C1 segment of cervical spinal cord (tissue), 14 donors: Measurements from ENCODE around the gene CACNA2D2.
A peak's percentile ranks its signal among the peaks of the same experiment; 100 is the strongest.

Source experiments
- DNase-seq, 14 donors: peaks; one replicate each; lab custom pipeline; 2025; lab: John Stamatoyannopoulos, UW

The CACNA2D2 gene

DNA sequence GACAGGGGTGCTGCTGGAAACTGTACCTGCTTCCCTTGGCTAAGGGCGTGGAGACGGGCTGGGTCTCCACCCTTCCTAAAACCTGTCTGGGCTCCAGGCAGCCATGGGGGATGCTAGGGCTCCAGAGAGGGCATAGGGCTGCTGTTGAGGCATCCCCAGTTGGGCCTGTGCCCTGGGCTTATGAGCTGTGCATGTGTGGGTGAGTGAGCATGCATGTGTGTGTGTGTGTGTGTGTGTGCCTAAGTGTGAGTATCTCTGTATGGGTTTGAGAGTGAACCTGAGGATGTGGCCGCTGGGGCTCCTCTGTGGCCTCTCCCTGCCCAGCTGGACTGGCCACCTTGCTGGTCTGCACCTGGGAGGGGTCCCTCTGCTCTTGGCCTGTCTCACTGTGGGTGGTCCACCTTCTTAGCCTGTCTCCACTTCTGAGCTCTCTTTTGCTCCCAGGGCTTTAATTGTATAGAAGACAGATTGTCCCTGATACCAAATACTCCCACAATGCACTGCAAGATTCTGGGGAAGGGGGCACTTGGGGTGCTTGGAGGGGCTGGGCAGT is 132.2 kb downstream of the CACNA2D2 start:
- no peak for DNase-seq

DNA sequence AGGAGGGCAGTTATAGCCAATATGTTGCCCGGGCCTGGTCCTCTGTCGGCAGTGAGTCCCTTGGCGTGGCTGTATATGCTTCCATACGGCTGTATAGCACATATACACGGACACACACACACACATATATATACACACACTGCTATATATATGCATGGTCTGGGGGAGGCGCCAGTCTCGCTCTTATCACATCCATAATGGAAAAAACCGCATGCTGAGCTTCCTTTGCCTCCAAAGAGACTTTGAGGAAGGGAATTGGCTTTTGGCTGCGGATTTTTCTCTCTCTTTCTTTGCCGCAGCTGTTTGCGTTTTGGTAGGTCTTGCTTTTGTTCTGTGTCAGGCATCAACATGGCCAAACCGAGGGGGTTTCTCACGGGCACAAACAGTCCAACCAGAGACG is 132.8 kb downstream of the CACNA2D2 start:
- no peak for DNase-seq

DNA sequence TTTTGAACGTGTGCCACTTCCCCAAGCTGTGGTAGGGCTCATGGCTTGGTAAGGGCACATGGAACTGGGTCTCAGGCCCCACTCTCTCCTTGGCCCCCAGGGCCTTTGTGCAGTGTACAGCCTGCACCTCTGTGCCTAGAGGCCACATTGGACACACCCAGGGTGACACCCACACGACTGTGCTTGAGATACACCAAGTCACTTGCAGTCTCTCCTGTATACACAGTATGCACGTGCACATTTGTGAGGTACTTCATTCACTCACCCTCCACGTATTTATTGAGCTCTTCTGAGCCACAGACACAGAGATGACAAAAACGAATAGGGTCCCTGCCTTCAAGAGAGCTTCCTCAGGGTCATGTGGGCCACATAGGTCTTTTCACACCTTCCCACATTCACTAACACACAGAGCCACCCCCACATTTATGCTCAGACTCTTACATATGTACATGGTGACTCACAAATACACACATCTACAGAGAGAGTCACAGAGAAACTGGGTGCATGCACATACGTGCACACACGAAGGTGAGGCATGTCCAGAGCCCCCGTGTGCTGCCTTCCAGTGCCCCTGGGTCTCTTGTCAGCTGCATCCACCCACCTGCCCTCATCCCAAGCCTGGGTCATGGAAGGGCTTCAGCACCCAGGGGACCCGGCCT is 134.3 kb downstream of the CACNA2D2 start:
- DNase-seq, result no peak

DNA sequence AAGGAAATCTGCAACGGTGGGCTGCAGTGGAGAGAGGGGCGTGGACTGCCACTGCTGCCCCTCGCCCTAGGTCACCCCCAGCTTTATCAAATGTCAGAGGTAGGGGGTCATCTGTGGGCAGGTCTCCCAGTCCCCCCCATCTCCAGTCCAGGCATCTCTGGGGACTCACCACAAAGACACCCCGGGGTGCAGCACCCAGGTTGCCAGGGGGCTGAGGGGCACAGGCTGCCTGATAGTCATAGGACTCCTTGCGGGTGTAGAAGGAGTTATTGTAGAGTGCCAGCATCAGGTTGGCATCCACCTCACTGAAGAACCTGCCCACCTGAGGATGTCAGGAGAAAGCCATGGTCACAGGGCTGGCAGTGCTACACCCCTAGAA is 137.6 kb downstream of the CACNA2D2 start:
- DNase-seq, result no peak

DNA sequence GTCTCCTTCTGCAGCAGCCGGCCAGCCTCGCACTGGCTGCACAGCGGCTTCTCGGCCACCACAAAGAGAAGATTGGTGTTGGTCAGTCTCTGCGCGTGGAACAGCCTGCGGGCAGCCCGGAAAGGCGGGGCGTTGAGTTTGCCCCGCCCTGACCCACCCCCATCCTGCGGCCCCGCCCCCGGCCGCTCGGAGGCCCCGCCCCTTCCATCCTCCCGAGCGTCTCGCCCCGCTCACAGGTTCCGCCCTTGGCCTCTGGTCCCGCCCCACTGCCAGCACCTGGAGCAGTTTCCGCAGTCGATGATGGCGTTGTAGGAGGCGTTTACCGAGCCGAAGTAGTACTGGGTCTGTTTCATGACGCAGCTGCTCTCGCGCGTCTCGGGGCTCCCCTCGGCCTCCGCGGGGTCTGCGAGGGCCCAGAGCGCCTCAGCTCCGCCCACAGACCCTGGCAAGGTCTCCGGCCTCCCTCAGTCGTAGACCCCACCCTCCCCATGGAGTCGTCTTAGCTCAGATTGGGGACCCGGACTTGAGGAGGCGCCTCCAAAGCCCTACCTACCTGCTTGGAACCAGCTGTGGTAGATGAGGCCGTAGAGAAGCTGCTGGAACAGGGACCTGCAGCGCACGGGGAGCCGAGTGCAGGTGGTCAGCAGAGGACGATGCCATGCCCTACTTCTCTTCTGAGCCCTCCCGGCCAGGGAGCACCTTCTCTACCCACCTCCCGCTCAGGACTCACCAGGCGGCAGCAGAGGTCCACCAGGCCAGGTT is 138.2 kb downstream of the CACNA2D2 start:
- DNase-seq, result peak in 11 of 14 donors; percentile 6 to 64 (median 33)

DNA sequence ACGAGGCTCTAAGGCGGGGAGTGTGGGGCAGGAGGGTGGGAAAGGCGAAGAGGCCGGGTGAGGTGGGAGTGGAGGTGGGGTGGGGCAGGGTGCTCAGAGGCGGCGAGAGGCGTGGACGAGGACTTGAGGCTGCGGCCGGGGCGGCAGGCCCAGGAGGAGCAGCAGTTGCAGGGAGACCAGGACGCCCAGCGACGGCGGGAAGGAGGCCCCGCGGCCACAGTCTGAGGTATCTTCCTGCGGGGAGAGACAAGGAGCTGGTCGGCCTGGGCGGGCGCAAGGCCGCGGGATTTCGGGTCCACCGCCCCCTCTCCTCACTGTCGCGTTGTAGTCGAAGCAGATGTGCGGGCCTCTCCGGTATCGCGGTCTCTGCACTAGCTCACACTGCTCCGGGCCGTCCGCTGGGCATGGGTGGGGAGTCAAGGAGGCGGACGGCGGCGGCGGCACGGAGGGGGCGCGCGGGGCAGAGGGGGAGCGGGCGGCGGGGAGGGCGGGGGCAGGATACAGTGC is 138.8 kb downstream of the CACNA2D2 start:
- DNase-seq, result no peak

DNA sequence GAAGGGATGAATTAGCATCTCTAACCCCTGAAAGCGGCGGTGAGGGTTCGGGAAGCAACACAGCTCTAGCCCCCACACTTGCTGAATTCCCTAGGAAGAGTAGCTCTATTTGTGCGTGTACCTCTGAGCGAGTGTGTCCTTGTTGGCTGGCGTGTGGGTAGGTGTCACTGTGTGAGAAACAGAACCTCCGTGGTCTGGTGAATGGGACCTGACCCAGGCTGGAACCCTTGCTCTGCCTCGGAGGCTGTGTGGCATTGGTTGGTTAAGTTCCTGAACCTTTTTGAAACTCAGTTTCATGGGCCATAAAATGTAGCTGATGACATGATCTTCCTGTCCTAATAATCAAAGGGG is 143.7 kb downstream of the CACNA2D2 start:
- DNase-seq, result no peak

DNA sequence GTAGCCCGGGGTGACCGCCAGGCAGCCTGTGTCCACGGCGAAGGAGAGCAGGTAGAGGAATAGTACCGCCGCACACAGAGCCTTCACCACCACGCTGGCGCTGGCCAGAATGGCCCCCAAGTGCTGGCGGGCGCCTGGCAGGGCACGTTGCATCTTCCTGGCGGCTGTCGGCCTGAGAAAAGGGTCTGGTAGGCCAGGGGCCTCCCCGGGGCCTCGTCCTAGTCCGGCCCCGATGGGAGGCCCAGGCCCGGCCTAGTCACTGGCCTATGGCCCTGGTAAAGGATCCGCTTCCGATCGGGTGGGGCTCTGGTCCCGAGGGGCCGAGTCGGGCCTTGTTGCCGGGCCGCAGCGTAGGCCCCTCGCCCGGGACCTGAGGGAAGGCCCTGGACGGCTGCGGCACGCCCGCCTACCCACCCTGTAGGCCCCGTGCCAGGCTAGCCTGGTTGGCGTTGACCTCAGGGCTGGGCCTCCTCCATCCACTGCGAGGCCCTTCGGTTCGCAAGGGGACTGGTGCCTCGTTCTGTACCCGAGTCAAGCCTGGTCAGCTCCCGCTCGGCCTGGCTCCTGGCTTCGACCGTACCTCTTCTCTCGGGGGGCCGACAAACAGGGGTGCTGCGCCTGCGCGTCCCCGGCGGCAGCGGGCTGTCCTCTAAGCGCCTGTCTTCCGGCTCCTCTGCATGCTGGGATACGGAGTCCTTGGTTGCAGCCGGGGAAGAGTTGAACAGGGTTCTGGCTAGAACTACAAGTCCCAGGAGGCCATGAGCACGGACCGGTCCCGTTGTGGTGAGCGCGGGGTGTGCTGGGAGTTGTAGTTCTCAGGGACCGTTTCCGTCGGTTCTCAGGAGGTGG is 144.3 kb downstream of the CACNA2D2 start, which contains the start of gene TMEM115:
TSS of gene TMEM115 (minus strand) at position 611 of the 849 bp plus-strand sequence. CDS start at position 153, 458 bp downstream.
- peak; percentile 58 to 100 (median 97) for DNase-seq

DNA sequence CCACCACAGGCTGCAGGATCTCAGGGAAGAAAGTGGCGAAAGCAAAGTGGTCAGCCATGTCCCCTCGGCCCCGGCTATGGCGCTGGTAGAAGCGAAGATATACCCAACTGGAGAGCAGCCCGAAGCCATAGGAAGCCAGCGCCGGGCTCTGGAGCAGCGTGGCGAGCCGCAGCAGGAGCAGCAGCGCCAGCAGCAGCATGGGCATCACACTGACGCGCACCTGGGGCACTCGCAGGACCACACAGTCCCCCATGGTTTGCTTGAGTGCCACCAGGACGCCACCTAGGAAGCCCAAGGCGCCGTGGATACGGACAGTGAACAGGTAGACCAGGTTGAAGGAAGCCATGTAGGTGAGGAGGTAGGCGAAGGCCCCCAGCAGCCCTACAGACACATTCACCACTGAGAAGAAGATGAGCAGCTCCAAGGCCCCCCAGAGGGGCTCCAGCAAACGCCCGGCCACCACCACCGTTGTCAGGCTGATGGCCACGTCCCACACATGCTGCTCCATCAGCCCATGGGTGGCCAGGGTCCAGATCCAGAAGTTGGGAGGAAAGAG is 145.0 kb downstream of the CACNA2D2 start:
- DNase-seq, result no peak

DNA sequence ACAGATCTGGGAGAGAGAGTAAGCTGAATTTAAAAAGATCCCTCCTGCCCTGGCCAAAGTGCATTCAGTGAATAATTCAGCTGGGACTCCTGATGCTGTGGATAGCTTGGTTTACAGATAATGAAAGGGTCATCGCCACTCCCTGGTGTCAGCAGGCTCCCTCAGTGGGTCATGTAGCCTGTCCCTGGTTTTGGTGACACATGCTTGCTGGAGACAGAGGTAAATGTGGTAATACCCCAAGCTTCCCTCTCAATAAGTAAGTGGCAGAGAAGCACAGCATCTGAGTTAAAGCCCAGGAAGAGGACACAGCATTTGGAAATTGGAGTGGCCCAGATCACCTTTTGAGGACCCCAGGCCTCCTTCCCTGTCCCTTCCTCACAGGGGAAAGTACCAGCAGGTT is 146.0 kb downstream of the CACNA2D2 start:
- no peak for DNase-seq

DNA sequence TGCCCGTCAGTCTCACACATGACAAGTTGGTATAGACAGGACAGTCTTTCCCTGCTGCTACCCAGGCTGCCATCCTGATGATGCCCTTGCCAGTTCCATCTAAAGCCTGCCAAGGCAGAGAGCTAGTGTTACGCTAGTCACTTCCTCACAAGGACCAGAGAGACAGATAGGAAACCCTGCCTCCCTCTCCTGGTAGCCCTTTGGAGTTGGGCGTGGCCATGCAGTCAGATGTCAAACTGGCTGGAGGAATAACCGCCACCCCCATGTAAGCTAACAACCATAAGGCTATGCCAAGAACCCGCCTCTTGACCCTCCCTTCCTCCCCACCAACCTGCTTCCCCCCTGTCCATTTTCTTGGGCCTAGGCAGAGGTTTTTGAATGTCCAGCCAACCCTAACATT is 146.9 kb downstream of the CACNA2D2 start:
- no peak for DNase-seq

DNA sequence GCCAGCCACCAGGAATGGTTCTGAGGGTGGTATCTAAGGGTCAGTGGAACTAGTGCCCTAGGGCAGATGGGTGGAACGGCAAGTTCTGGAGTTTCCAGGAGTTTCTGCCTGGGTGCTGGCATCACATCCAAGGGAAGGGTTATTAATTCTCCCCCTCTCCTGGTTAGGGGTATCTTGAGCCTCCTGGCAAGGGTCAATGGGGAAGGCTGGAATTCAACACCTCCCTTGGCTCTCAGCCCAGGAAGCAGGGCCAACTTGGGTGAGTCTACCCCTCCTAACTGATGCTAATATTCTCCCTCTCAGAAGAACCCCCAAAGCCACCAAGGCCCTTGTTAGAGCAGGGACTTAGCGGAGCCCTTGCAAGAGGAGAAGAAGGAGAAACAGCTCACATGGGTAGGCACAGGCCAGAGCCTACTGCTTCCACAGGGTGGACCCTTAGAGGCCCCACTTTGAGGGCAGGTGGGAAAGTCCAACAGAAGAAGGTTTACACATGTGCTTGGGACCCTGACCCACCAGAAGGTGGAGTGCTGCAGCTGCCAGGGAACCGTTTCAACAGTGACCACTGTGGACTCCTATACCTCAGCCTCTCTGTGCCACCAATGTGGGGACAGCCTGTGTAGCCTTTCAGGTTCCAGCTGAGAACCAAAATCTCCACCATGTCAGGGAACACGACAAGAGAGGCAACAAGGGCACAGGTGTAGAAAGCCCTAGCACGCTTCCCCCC is 147.4 kb downstream of the CACNA2D2 start:
- no peak for DNase-seq

DNA sequence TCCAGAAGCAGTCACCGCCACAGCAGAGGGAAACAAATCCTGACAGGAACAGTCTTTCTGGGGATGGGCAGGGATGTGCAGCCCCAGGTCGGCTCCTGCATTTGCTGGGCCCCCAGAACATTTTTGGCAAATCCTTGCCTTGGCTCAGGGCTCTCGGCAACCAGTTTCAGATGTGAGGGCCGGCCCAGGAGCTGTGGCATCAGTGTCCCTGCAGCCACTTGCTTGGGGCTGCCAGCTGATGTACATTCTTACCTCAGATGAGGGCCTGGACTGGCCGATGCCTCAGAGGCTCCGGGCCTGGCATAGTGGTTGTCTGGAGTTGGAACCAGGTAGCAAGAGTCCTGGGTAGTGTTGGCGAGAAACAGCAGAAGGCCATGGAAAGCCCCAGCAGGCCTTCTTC is 148.6 kb downstream of the CACNA2D2 start:
- no peak for DNase-seq

DNA sequence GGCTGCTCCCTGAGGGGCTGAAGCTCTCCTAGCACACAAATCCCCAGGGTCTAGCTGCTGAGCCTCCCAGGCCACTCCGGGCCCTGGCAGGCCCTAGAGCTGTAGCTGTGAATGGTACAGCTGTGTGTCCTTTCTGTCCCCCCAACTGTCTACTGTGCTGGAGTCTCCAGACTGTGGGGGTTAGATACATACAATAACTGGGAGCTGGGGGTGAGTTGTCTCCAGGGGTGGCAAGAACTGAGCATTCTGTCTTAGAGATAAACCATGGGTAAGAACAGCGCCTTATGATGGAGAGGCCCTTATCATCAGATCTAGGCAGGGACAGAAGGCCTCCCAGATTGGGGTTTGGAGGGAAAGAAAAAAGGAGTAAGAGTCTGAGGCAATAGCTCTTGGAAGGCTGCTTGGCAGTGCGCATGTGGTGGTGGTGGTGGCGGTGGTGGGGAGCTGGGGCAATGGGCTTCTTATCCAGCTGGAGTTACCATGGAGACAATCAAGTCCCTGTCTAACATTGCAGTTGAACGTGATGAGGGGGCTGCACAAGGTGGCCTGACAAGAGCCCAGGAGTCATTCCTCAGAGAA is 149.2 kb downstream of the CACNA2D2 start:
- DNase-seq, result no peak

DNA sequence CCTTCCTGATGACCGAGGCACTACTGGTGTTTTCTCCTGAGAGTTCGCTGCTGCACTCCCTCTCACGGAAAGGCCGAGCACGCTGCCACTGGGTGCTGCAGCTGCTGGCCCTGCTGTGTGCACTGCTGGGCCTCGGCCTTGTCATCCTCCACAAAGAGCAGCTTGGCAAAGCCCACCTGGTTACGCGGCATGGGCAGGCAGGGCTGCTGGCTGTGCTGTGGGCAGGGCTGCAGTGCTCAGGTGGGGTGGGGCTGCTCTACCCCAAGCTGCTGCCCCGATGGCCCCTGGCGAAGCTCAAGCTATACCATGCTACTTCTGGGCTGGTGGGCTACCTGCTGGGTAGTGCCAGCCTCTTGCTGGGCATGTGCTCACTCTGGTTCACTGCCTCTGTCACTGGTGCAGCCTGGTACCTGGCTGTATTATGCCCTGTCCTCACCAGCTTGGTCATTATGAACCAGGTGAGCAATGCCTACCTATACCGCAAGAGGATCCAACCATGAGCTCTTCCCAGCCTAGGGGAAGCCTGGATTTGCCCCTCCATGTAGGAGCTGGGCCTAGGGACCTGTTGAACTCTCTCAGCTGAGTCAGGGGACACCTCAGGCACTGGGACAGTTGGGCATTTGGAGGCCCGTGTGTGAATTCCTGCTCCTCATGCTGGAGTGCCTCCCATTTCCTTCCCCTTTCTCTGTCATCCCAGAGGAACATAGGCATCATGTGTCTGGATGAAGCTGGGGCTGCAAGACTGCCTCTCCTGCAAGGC is 150.0 kb downstream of the CACNA2D2 start:
- DNase-seq, result no peak

DNA sequence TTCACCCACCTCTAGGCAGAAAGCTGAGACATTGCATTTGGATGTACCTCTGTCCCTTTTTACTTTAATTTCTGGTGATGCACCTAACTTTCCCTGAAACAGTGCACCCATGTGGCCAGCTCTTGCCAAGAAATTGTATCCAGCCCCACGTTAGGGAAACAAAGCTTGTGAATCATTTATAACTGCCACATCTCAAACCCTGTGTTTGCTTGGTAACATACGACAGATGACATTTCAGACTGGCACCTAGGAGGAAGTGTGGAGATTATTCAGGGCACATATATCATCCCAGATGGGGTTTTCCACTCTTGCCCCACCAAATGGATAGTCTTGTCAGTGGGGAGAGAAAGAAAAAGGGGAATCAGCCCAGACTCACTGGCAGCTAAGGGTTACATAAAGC is 150.7 kb downstream of the CACNA2D2 start:
- DNase-seq, result no peak

DNA sequence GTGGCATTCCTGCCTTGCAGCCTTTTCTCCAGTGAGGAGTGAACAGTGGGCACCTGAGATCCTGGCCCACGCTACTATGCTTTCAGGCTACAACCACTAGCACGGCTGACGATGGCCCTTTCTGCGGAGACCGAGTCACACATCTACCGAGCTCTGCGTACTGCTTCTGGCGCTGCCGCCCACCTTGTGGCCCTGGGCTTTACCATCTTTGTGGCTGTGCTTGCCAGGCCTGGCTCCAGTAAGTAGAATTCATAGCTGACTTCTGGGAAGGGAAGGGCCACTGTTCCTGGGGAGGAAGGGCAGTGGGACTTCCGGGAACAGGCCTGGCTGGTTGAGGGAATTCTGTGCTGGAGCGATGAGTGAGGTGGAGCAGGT is 152.1 kb downstream of the CACNA2D2 start:
- DNase-seq, result no peak

DNA sequence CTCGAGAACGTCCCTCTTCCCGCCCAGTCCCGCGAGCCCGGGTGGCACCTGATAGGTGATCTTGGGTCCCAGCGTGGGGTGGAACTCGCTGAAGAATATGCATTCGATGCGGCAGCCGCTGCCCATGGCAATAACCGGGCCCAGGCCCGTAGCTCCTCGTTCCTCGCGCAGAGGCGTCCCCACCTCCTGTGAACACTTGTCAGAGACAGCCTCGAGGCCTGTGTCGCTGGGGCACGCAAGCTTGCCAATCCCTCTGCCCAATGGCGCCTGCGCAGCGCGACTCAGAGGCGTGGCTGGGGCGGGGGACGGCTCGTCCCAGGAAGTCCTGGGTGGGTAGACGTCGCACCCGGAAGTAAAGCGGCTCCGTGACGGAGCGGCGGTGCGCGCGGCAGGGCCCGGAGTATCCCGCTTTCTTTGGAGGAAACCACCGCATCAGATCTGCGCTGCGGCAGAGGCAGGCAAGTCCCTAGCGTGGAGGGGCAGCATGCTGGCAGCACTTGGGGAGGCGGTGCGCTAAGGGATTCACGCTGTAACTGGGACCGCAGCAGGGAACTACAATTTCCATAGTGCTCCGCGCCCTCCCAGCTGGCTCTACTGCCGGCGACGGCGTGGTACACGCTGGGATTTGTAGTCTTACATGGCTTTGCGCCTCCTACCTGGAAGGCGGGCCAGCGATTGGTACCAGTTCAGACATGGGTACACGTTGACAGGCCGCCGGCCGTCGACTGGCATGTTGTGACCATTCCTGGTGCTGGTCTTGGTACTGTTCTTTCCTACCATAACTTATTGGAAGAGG is 152.7 kb downstream of the CACNA2D2 start, which contains the start of the genes CYB561D2 and NPRL2:
TSS of gene CYB561D2 (plus strand) at position 336 of the 796 bp plus-strand sequence. CDS start 572 bp downstream, outside the sequence.
TSS of gene NPRL2 (minus strand) at position 249 of the 796 bp plus-strand sequence. CDS start at position 126, 123 bp downstream.
- DNase-seq, result peak; percentile 66 to 99 (median 97)

DNA sequence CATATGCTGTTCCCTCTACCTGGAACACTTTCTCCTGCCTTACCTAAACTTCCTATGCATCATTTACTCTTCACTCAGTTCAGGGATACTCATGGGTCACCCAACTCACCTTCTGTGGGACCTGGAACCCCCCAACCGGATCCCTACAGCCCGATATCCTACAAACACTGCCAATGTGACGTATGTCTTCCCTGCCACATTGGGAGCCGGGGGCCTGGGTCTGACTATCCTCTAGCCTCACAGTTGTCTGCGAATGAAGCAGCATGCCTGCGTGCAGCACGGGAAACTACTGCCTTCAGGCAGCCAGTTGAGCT is 153.3 kb downstream of the CACNA2D2 start:
- DNase-seq, result no peak
